H1 (cell line): ENCODE data around the gene NRXN3. TPM values are rescaled to one million over a fixed set of nuclear protein-coding genes. Genes with fewer than 3 reads are reported as not detected.

Source experiments
- CTCF ChIA-PET: fragments of 300-600 bp; sonication (Branson Sonifier 250); formaldehyde crosslinking; loops from one replicate; lab custom pipeline; 2021; ENCODE audit not compliant: partially characterized antibody; lab: Charles Lee
- POLR2A ChIA-PET: fragments of 300-600 bp; sonication (Branson Sonifier 250); formaldehyde crosslinking; loops from one replicate; lab custom pipeline; 2021; ENCODE audit warnings: inconsistent platforms; ENCODE audit not compliant: partially characterized antibody; lab: Charles Lee
- DNase-seq, 2 experiments: peaks; one replicate each; pipeline versions ENCODE4 v3.0.0 to v3.0.0-alpha.2; 2010 to 2022; ENCODE audit warnings: low spot score in 2 of 2, low read depth in 1 of 2, mixed read lengths in 1 of 2
- FAIRE-seq: peaks from 2 replicates; lab custom pipeline; 2011; peaks lifted over from hg19 to GRCh38; lab: Jason Lieb, UNC
- H2AFZ ChIP-seq: 2 replicates; pipeline ENCODE4 v1.8.1; 2012; ENCODE audit warnings: low read length, inconsistent platforms
- H2AK5ac ChIP-seq: 2 replicates; pipeline ENCODE4 v1.6.1; 2013; ENCODE audit warnings: low read depth, low read length
- H2BK120ac ChIP-seq: replicated peaks from 2 replicates; pipeline ENCODE3; 2013; ENCODE audit warnings: low read depth, low read length, inconsistent platforms
- H2BK12ac ChIP-seq: 2 replicates; pipeline ENCODE4 v1.6.1; 2013; ENCODE audit warnings: low read depth, low read length
- H2BK15ac ChIP-seq: 2 replicates; pipeline ENCODE4 v1.6.1; 2013; ENCODE audit warnings: low read length
- H2BK20ac ChIP-seq: 2 replicates; pipeline ENCODE4 v1.6.1; 2013; ENCODE audit warnings: low read length
- H2BK5ac ChIP-seq: 2 replicates; pipeline ENCODE4 v1.6.1; 2013; ENCODE audit warnings: low read depth, low read length
- H3K14ac ChIP-seq: 2 replicates; pipeline ENCODE4 v1.6.1; 2013; ENCODE audit warnings: inconsistent platforms; ENCODE audit not compliant: insufficient read length
- H3K18ac ChIP-seq: 2 replicates; pipeline ENCODE4 v1.6.1; 2013; ENCODE audit warnings: low read length; ENCODE audit errors: extremely low read depth
- H3K23ac ChIP-seq: 2 replicates; pipeline ENCODE4 v1.6.1; 2013; ENCODE audit warnings: inconsistent platforms; ENCODE audit not compliant: insufficient read length
- H3K23me2 ChIP-seq: 2 replicates; pipeline ENCODE4 v1.6.1; 2013; ENCODE audit warnings: low read depth, low read length
- H3K27ac ChIP-seq: 2 replicates; pipeline ENCODE4 v1.6.1; 2011; ENCODE audit warnings: low read depth, low read length, inconsistent platforms
- H3K27me3 ChIP-seq, 4 experiments: replicated peaks in 1 of 4; 1 replicate in 1 of 4; 2 replicates in 3 of 4; pipeline versions ENCODE4 v1.6.1 to v1.8.1; 2011 to 2013; ENCODE audit warnings: low read length in 3 of 4, mild to moderate bottlenecking in 3 of 4, inconsistent platforms in 2 of 4, mixed read lengths in 2 of 4, moderate library complexity in 1 of 4; ENCODE audit not compliant: control insufficient read depth in 3 of 4, insufficient read depth in 3 of 4; ENCODE audit errors: extremely low read depth in 1 of 4
- H3K36me3 ChIP-seq, 4 experiments: 2 replicates each; pipeline versions ENCODE4 v1.6.1 to v1.8.1; 2011 to 2013; ENCODE audit warnings: mild to moderate bottlenecking in 4 of 4, low read length in 3 of 4, moderate library complexity in 2 of 4, control low read depth in 1 of 4, inconsistent platforms in 1 of 4; ENCODE audit not compliant: insufficient read depth in 4 of 4, control insufficient read depth in 2 of 4
- H3K4ac ChIP-seq: replicated peaks from 2 replicates; pipeline ENCODE3; 2013; ENCODE audit warnings: low read length, low read depth, mixed read lengths, inconsistent platforms; ENCODE audit not compliant: insufficient read length
- H3K4me1 ChIP-seq, 4 experiments: replicated peaks in 1 of 4; 1 replicate in 1 of 4; 2 replicates in 3 of 4; pipeline versions ENCODE4 v1.6.1 to v1.8.1; 2011 to 2013; ENCODE audit warnings: low read length in 3 of 4, inconsistent platforms in 2 of 4, mixed read lengths in 1 of 4; ENCODE audit not compliant: insufficient read depth in 4 of 4, control insufficient read depth in 3 of 4
- H3K4me2 ChIP-seq, 2 experiments: 2 replicates each; pipeline versions ENCODE4 v1.6.1 to v1.8.1; 2011 to 2013; ENCODE audit warnings: low read depth in 2 of 2, low read length in 2 of 2, control low read depth in 1 of 2, inconsistent platforms in 1 of 2, mild to moderate bottlenecking in 1 of 2; ENCODE audit not compliant: insufficient read depth in 1 of 2
- H3K4me3 ChIP-seq, 4 experiments: fragments of 200-600, 300-600 bp in 1 of 4; sonication (generic), shearing (Covaris generic), sonication (Bioruptor Twin) in 1 of 4; 2 replicates each; pipeline versions ENCODE4 v1.5.1 to v1.8.1; 2011 to 2016; ENCODE audit warnings: low read length in 4 of 4, low read depth in 3 of 4, control low read depth in 2 of 4, inconsistent platforms in 2 of 4, mild to moderate bottlenecking in 2 of 4, mixed read lengths in 1 of 4, moderate library complexity in 1 of 4; ENCODE audit not compliant: insufficient read depth in 2 of 4; ENCODE audit errors: extremely low read depth in 1 of 4
- H3K56ac ChIP-seq: replicated peaks from 2 replicates; pipeline ENCODE3; 2013; ENCODE audit warnings: low read depth, mild to moderate bottlenecking, mixed read lengths, low read length, inconsistent platforms; ENCODE audit not compliant: insufficient read length
- H3K79me1 ChIP-seq: 2 replicates; pipeline ENCODE4 v1.6.1; 2013; ENCODE audit warnings: low read depth, low read length, control low read depth
- H3K79me2 ChIP-seq, 2 experiments: 2 replicates each; pipeline versions ENCODE4 v1.6.1 to v1.8.1; 2012 to 2013; ENCODE audit warnings: low read length in 2 of 2, mild to moderate bottlenecking in 2 of 2, inconsistent platforms in 1 of 2; ENCODE audit not compliant: insufficient read depth in 2 of 2, control insufficient read depth in 1 of 2
- H3K9ac ChIP-seq, 4 experiments: replicated peaks in 1 of 4; 1 replicate in 1 of 4; 2 replicates in 3 of 4; pipeline versions ENCODE4 v1.6.1 to v1.8.1; 2011 to 2013; ENCODE audit warnings: low read depth in 3 of 4, low read length in 3 of 4, control low read depth in 2 of 4, mild to moderate bottlenecking in 2 of 4, moderate library complexity in 2 of 4, inconsistent platforms in 1 of 4; ENCODE audit errors: extremely low read depth in 1 of 4
- H3K9me3 ChIP-seq, 2 experiments: 2 replicates each; pipeline versions ENCODE4 v1.6.1 to v1.8.1; 2012 to 2013; ENCODE audit warnings: mild to moderate bottlenecking in 2 of 2, moderate library complexity in 2 of 2, control low read depth in 1 of 2, inconsistent platforms in 1 of 2, low read depth in 1 of 2, low read length in 1 of 2, mixed read lengths in 1 of 2; ENCODE audit not compliant: insufficient read depth in 2 of 2
- H4K20me1 ChIP-seq, 2 experiments: replicated peaks in 1 of 2; 2 replicates each; pipeline versions ENCODE3 to v1.8.1; 2011 to 2013; ENCODE audit warnings: inconsistent platforms in 2 of 2, low read length in 2 of 2, mild to moderate bottlenecking in 1 of 2; ENCODE audit not compliant: insufficient read depth in 2 of 2, control insufficient read depth in 1 of 2
- H4K5ac ChIP-seq: 2 replicates; pipeline ENCODE4 v1.6.1; 2013; ENCODE audit warnings: low read length, low read depth, mixed read lengths, inconsistent platforms; ENCODE audit not compliant: insufficient read length
- H4K8ac ChIP-seq: 2 replicates; pipeline ENCODE4 v1.8.0; 2013; ENCODE audit warnings: mild to moderate bottlenecking, moderate library complexity, low read length, inconsistent platforms; ENCODE audit not compliant: insufficient read depth; ENCODE audit errors: extremely low read depth
- H4K91ac ChIP-seq: replicated peaks from 2 replicates; pipeline ENCODE3; 2013; ENCODE audit warnings: low read length, mixed read lengths, inconsistent platforms; ENCODE audit not compliant: insufficient read length
- HDAC2 ChIP-seq, 2 experiments: fragments of 300-600 bp in 1 of 2; sonication (generic) in 1 of 2; IDR thresholded peaks; 2 replicates each; pipeline ENCODE4 v1.6.1; 2011 to 2012; ENCODE audit warnings: low read depth in 2 of 2, low read length in 2 of 2, mild to moderate bottlenecking in 2 of 2, moderate library complexity in 2 of 2, borderline replicate concordance in 1 of 2, inconsistent platforms in 1 of 2
- SAP30 ChIP-seq: fragments of 300-600 bp; sonication (generic); IDR thresholded peaks from 2 replicates; pipeline ENCODE4 v1.7.1; 2012; ENCODE audit warnings: low read length, moderate library complexity, mild to moderate bottlenecking, inconsistent platforms; ENCODE audit not compliant: insufficient read depth, insufficient replicate concordance
- YY1 ChIP-seq: IDR thresholded peaks from 2 replicates; pipeline ENCODE4 v1.6.1; 2011; ENCODE audit warnings: low read depth, mild to moderate bottlenecking, low read length
- WGBS, 2 experiments: shearing (Covaris generic) in 1 of 2; methylation state at CpG; one replicate each; pipeline versions ENCODE4 v1.1.6 to v1.1.7; 2013 to 2015; ENCODE audit warnings: low lambda C conversion rate in 2 of 2, mixed read lengths in 2 of 2, inconsistent platforms in 1 of 2, low coverage in 1 of 2, missing lambda C conversion rate in 1 of 2; ENCODE audit not compliant: insufficient replicate concordance in 2 of 2, insufficient coverage in 1 of 2, insufficient read length in 1 of 2; ENCODE audit errors: extremely low coverage in 1 of 2, missing lambda C conversion rate in 1 of 2; 5-methylcytosine and 5-hydroxymethylcytosine counted together
- polyA plus RNA-seq, 7 experiments: library from polyadenylated mRNA; depleted of rRNA in 3 of 7; stranded (reverse) in 5 of 7; unstranded in 2 of 7; fragments of >200 nt in 5 of 7; fragments of 200-250 nt in 2 of 7; gene quantifications; 1 replicate in 5 of 7; 2 replicates in 1 of 7; 4 replicates in 1 of 7; pipeline versions ENCODE4 v1.2.1 to v1.2.3, GENCODE V29; 2011 to 2013; ENCODE audit warnings: missing spikeins in 2 of 7, mixed read lengths in 2 of 7
- total RNA-seq: library from RNA; stranded (reverse); fragmentation: NEBNext Ultra II Directional; extraction: Animal tissue kit (Norgen Biotek cat#: 25700); gene quantifications from 2 replicates; pipeline ENCODE4 v1.2.1, GENCODE V29; 2021

The NRXN3 gene
- total and polyA plus RNA-seq, 2 of the 8 experiments (the other 6 are each of a cell fraction or from before 2014, with no cell fraction given), result 2.6 to 4.1 TPM

DNA sequence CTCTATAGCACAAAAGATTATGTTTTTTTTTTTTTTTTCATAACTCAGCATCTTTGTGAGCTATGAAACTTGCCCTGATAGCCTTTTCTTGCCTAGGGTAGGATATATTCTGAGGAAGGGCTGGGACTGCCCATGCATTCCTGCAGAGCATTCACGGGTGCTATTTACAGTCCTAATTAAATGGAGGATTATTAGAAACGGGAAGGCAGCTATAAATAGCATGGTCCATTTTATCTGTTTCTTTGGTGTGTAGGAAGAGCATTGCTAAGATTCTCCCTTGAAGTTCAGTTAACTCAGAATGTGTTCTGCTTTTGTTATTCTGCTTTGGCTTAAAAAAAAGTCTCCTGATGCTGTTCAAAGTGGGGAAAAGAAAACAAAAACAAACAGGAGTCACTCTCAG is 1410.2 kb downstream of the NRXN3 start:
- no peak overlapping the region for H4K5ac ChIP-seq
- H2BK20ac ChIP-seq, result no peak overlapping the region
- no peaks in the 10 kb centered on the region for H4K20me1 ChIP-seq
- no peak overlapping the region for H2BK5ac ChIP-seq
- POLR2A ChIA-PET, result no interaction called here
- H4K91ac ChIP-seq, result no peak overlapping the region
- no peak overlapping the region for H3K4me2 ChIP-seq
- H3K4ac ChIP-seq, result no peak overlapping the region
- CTCF ChIA-PET, result interaction anchor here (0.9 to 1.1 kb wide), 2 partner anchors 9 to 32 kb away, joined by 3 read pairs; no protein-coding TSS in a partner anchor
- H2AFZ ChIP-seq, result no peak overlapping the region
- 88% methylated on average over 2 of the region's 2 CpGs; no CpG with 5 or more reads in 1 of the 2 experiments for WGBS, 2 experiments
- peaks cover 0 to 3% (median 2%) of the 10 kb centered on the region in 4 experiments; a peak in 4 of 7 replicates for H3K4me1 ChIP-seq
- no peaks in the 10 kb centered on the region for H3K23me2 ChIP-seq
- H2AK5ac ChIP-seq, result no peak overlapping the region
- no peak overlapping the region for H2BK120ac ChIP-seq
- no peak overlapping the region for H3K18ac ChIP-seq
- no peak overlapping the region for H3K9ac ChIP-seq
- no peak overlapping the region for H3K14ac ChIP-seq
- FAIRE-seq (no peak), DNase-seq (no peak)
- no peaks in the 10 kb centered on the region for H3K79me1 ChIP-seq
- H3K27me3 ChIP-seq, result no peaks in the 10 kb centered on the region; a peak in 1 of 7 replicates
- no peak overlapping the region for H3K27ac ChIP-seq
- H3K79me2 ChIP-seq, result no peaks in the 10 kb centered on the region
- no peak overlapping the region for H3K56ac ChIP-seq
- no peak overlapping the region for H2BK15ac ChIP-seq
- H3K9me3 ChIP-seq, result no peaks in the 10 kb centered on the region
- H4K8ac ChIP-seq, result no peak overlapping the region
- no peak overlapping the region for H2BK12ac ChIP-seq
- no peak overlapping the region for H3K4me3 ChIP-seq
- H3K36me3 ChIP-seq, result no peaks in the 10 kb centered on the region
- no peak overlapping the region for H3K23ac ChIP-seq
- no peak for TF ChIP-seq SAP30
- TF ChIP-seq HDAC2 (IDR thresholded peaks at IDR 0.05; ENCODE audit: borderline replicate concordance in 1 of 2, low read depth in 2 of 2, low read length in 2 of 2), result no peak
- no peak for TF ChIP-seq YY1
